GM23338 (cell line): ENCODE results near the gene MRPL27. TPM values are rescaled to one million over a fixed set of nuclear protein-coding genes. Genes with fewer than 3 reads are reported as not detected.
A peak's percentile ranks its signal among the peaks of the same experiment; 100 is the strongest.

Experiments
- ATAC-seq: fragments of 200-7000 bp; cut with Tn5 transposase; 3 replicates; pipeline ENCODE4 v1.9.1; 2020
- DNase-seq: peaks from one replicate; pipeline ENCODE4 v3.0.0-alpha.2; 2015; ENCODE audit warnings: low spot score
- H2AFZ ChIP-seq: fragments of 200-600 bp; sonication (generic); 2 replicates; pipeline ENCODE4 v1.8.0; 2016; ENCODE audit warnings: antibody characterized with exemption, mild to moderate bottlenecking, moderate library complexity
- H3F3A ChIP-seq: fragments of 200-600 bp; sonication (generic); replicated peaks from 2 replicates; pipeline ENCODE4 v1.8.0; 2017; ENCODE audit warnings: antibody characterized with exemption, mixed run types, low read depth
- H3K27ac ChIP-seq: fragments of 200-600 bp; sonication (generic); 2 replicates; pipeline ENCODE4 v1.6.1; 2016; ENCODE audit warnings: low read depth
- H3K27me3 ChIP-seq: fragments of 200-600 bp; sonication (generic); 2 replicates; pipeline ENCODE4 v1.8.0; 2016; ENCODE audit warnings: mild to moderate bottlenecking, mixed run types, moderate library complexity; ENCODE audit not compliant: insufficient read depth
- H3K36me3 ChIP-seq: fragments of 200-600 bp; sonication (generic); 2 replicates; pipeline ENCODE4 v1.8.0; 2016; ENCODE audit warnings: mild to moderate bottlenecking; ENCODE audit not compliant: insufficient read depth
- H3K4me1 ChIP-seq: fragments of 200-600 bp; sonication (generic); 2 replicates; pipeline ENCODE4 v1.8.0; 2016; ENCODE audit warnings: mild to moderate bottlenecking, moderate library complexity; ENCODE audit not compliant: insufficient read depth
- H3K4me2 ChIP-seq: fragments of 200-600 bp; sonication (generic); 2 replicates; pipeline ENCODE4 v1.7.1; 2017; ENCODE audit warnings: mixed run types
- H3K4me3 ChIP-seq: fragments of 200-600 bp; sonication (generic); 2 replicates; pipeline ENCODE4 v1.6.1; 2016; ENCODE audit warnings: mixed run types
- H3K79me2 ChIP-seq: fragments of 200-600 bp; sonication (generic); replicated peaks from 2 replicates; pipeline ENCODE4 v1.8.0; 2017; ENCODE audit warnings: mild to moderate bottlenecking; ENCODE audit not compliant: insufficient read depth
- H3K9me2 ChIP-seq: fragments of 200-600 bp; sonication (generic); 2 replicates; pipeline ENCODE4 v1.8.0; 2017; ENCODE audit not compliant: insufficient read depth
- H4K20me1 ChIP-seq: fragments of 200-600 bp; sonication (generic); replicated peaks from 2 replicates; pipeline ENCODE4 v1.8.0; 2017; ENCODE audit warnings: mild to moderate bottlenecking; ENCODE audit not compliant: insufficient read depth
- H3K27ac Mint-ChIP-seq: 2 replicates; pipeline ENCODE4 v1.8.0; 2020; ENCODE audit warnings: inconsistent platforms, mild to moderate bottlenecking, moderate library complexity, mixed read lengths
- H3K27me3 Mint-ChIP-seq: 3 replicates; pipeline ENCODE4 v1.8.0; 2022; ENCODE audit warnings: low read depth, mild to moderate bottlenecking, moderate library complexity, mixed read lengths, inconsistent platforms; ENCODE audit not compliant: insufficient read depth, poor library complexity
- H3K36me3 Mint-ChIP-seq: 3 replicates; pipeline ENCODE4 v1.8.0; 2021; ENCODE audit warnings: low read depth, mild to moderate bottlenecking, inconsistent platforms, moderate library complexity, mixed read lengths
- H3K4me1 Mint-ChIP-seq: 3 replicates; pipeline ENCODE4 v1.8.0; 2020; ENCODE audit warnings: mild to moderate bottlenecking, inconsistent platforms, mixed read lengths
- H3K4me3 Mint-ChIP-seq: 3 replicates; pipeline ENCODE4 v1.8.0; 2021; ENCODE audit warnings: moderate library complexity, mild to moderate bottlenecking, inconsistent platforms, mixed read lengths
- H3K9me3 Mint-ChIP-seq: 3 replicates; pipeline ENCODE4 v1.8.0; 2020; ENCODE audit warnings: moderate library complexity, mild to moderate bottlenecking, inconsistent platforms, mixed read lengths
- CREB1 ChIP-seq: fragments of 250-450 bp; sonication (Bioruptor Pico); IDR thresholded peaks from 2 replicates; pipeline ENCODE4 v1.5.0; 2020; ENCODE audit warnings: low read depth, mild to moderate bottlenecking, moderate library complexity
- ETS1 ChIP-seq: IDR thresholded peaks from 2 replicates; pipeline ENCODE4 v1.6.1; 2016; ENCODE audit warnings: antibody characterized with exemption
- EZH2 ChIP-seq: fragments of 200-600 bp; sonication (generic); IDR thresholded peaks from one replicate; pipeline ENCODE4 v1.8.0; 2017; ENCODE audit warnings: antibody characterized with exemption, mild to moderate bottlenecking, low read depth; ENCODE audit not compliant: unreplicated experiment
- EZH2phosphoT487 ChIP-seq: fragments of 200-600 bp; sonication (generic); IDR thresholded peaks from one replicate; pipeline ENCODE4 v1.8.1; 2018; ENCODE audit warnings: antibody characterized with exemption; ENCODE audit not compliant: unreplicated experiment
- JUNB ChIP-seq: IDR thresholded peaks from one replicate; pipeline ENCODE4 v1.6.1; 2016; ENCODE audit warnings: antibody characterized with exemption; ENCODE audit not compliant: unreplicated experiment
- NANOG ChIP-seq: IDR thresholded peaks from 2 replicates; pipeline ENCODE4 v1.6.1; 2016; ENCODE audit warnings: antibody characterized with exemption, borderline replicate concordance
- POLR2AphosphoS5 ChIP-seq: IDR thresholded peaks from 2 replicates; pipeline ENCODE4 v1.6.1; 2016; ENCODE audit warnings: antibody characterized with exemption, low read depth
- STAT1 ChIP-seq: IDR thresholded peaks from one replicate; pipeline ENCODE4 v1.6.1; 2016; ENCODE audit warnings: antibody characterized with exemption; ENCODE audit not compliant: unreplicated experiment
- ZNF114 ChIP-seq: fragments of 250-450 bp; sonication (Bioruptor Pico); IDR thresholded peaks from 2 replicates; pipeline ENCODE4 v1.5.0; 2020; ENCODE audit warnings: mild to moderate bottlenecking, moderate library complexity
- ZNF331 ChIP-seq: fragments of 250-450 bp; sonication (Bioruptor Pico); IDR thresholded peaks from 2 replicates; pipeline ENCODE4 v1.5.0; 2020; ENCODE audit warnings: low read depth, mild to moderate bottlenecking, moderate library complexity
- polyA plus RNA-seq: library from polyadenylated mRNA; unstranded; fragments of >200 nt; fragmentation: Nextera tagmentation; extraction: Ambion mirVana; gene quantifications from 2 replicates; pipeline ENCODE4 v1.2.1, GENCODE V29; 2016
- total RNA-seq: library from RNA; depleted of rRNA; stranded (reverse); fragments of >200 nt; shearing (Covaris generic); gene quantifications from 2 replicates; pipeline ENCODE4 v1.2.3, GENCODE V29; 2014
- TF ChIP-seq, protein P1 (sequence below), 2 experiments: fragments of 200-600 bp in 1 of 2; sonication (generic) in 1 of 2; conservative IDR thresholded peaks; 2 replicates each; pipeline versions ENCODE4 v1.5.1 to v1.6.1; 2016 to 2017; ENCODE audit warnings: antibody characterized with exemption in 2 of 2, low read depth in 2 of 2, mild to moderate bottlenecking in 2 of 2, moderate library complexity in 1 of 2
- TF ChIP-seq, protein P2 (sequence below): IDR thresholded peaks from one replicate; pipeline ENCODE4 v1.6.1; 2018; ENCODE audit warnings: antibody characterized with exemption; ENCODE audit not compliant: unreplicated experiment
- TF ChIP-seq, protein P3 (sequence below): fragments of 250-450 bp; sonication (Bioruptor Pico); IDR thresholded peaks from 2 replicates; pipeline ENCODE4 v1.5.0; 2020; ENCODE audit warnings: mild to moderate bottlenecking, moderate library complexity

Gene MRPL27
- total and polyA plus RNA-seq, 2 experiments from 2014 or later = 74.3 to 227 TPM

GRCh38 chr17:50372222-50372757, 694 bp downstream of the MRPL27 start:
- H3K36me3 ChIP-seq = peaks cover 22% of the 10 kb centered on the region; the same call in 1 of the 2 replicates
- peaks cover 9% of the 10 kb centered on the region; the same call in 1 of the 2 replicates for H3K4me1 ChIP-seq
- H3K9me2 ChIP-seq = no peaks in the 10 kb centered on the region
- Mint-ChIP-seq H3K4me1 (peaks cover 13% of the 10 kb centered on the region), H3K27ac (peak overlapping the region; percentile 99), H3K27me3 (peaks cover 11% of the 10 kb centered on the region), H3K4me3 (peak overlapping the region; percentile 97), H3K36me3 (peaks cover 54% of the 10 kb centered on the region), H3K9me3 (no peaks in the 10 kb centered on the region)
- H4K20me1 ChIP-seq = peaks cover 9% of the 10 kb centered on the region
- TF ChIP-seq, protein P1, sequence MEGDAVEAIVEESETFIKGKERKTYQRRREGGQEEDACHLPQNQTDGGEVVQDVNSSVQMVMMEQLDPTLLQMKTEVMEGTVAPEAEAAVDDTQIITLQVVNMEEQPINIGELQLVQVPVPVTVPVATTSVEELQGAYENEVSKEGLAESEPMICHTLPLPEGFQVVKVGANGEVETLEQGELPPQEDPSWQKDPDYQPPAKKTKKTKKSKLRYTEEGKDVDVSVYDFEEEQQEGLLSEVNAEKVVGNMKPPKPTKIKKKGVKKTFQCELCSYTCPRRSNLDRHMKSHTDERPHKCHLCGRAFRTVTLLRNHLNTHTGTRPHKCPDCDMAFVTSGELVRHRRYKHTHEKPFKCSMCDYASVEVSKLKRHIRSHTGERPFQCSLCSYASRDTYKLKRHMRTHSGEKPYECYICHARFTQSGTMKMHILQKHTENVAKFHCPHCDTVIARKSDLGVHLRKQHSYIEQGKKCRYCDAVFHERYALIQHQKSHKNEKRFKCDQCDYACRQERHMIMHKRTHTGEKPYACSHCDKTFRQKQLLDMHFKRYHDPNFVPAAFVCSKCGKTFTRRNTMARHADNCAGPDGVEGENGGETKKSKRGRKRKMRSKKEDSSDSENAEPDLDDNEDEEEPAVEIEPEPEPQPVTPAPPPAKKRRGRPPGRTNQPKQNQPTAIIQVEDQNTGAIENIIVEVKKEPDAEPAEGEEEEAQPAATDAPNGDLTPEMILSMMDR (conservative IDR thresholded peaks at IDR 0.05; ENCODE audit: low read depth in 2 of 2) = no peak
- TF ChIP-seq, protein P2, sequence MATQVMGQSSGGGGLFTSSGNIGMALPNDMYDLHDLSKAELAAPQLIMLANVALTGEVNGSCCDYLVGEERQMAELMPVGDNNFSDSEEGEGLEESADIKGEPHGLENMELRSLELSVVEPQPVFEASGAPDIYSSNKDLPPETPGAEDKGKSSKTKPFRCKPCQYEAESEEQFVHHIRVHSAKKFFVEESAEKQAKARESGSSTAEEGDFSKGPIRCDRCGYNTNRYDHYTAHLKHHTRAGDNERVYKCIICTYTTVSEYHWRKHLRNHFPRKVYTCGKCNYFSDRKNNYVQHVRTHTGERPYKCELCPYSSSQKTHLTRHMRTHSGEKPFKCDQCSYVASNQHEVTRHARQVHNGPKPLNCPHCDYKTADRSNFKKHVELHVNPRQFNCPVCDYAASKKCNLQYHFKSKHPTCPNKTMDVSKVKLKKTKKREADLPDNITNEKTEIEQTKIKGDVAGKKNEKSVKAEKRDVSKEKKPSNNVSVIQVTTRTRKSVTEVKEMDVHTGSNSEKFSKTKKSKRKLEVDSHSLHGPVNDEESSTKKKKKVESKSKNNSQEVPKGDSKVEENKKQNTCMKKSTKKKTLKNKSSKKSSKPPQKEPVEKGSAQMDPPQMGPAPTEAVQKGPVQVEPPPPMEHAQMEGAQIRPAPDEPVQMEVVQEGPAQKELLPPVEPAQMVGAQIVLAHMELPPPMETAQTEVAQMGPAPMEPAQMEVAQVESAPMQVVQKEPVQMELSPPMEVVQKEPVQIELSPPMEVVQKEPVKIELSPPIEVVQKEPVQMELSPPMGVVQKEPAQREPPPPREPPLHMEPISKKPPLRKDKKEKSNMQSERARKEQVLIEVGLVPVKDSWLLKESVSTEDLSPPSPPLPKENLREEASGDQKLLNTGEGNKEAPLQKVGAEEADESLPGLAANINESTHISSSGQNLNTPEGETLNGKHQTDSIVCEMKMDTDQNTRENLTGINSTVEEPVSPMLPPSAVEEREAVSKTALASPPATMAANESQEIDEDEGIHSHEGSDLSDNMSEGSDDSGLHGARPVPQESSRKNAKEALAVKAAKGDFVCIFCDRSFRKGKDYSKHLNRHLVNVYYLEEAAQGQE = no peak
- TF ChIP-seq CREB1 (CRISPR knock-in tag) = no peak
- no peak for TF ChIP-seq EZH2
- no peak for TF ChIP-seq ZNF331 (CRISPR knock-in tag)
- TF ChIP-seq JUNB = no peak
- TF ChIP-seq, protein P3, sequence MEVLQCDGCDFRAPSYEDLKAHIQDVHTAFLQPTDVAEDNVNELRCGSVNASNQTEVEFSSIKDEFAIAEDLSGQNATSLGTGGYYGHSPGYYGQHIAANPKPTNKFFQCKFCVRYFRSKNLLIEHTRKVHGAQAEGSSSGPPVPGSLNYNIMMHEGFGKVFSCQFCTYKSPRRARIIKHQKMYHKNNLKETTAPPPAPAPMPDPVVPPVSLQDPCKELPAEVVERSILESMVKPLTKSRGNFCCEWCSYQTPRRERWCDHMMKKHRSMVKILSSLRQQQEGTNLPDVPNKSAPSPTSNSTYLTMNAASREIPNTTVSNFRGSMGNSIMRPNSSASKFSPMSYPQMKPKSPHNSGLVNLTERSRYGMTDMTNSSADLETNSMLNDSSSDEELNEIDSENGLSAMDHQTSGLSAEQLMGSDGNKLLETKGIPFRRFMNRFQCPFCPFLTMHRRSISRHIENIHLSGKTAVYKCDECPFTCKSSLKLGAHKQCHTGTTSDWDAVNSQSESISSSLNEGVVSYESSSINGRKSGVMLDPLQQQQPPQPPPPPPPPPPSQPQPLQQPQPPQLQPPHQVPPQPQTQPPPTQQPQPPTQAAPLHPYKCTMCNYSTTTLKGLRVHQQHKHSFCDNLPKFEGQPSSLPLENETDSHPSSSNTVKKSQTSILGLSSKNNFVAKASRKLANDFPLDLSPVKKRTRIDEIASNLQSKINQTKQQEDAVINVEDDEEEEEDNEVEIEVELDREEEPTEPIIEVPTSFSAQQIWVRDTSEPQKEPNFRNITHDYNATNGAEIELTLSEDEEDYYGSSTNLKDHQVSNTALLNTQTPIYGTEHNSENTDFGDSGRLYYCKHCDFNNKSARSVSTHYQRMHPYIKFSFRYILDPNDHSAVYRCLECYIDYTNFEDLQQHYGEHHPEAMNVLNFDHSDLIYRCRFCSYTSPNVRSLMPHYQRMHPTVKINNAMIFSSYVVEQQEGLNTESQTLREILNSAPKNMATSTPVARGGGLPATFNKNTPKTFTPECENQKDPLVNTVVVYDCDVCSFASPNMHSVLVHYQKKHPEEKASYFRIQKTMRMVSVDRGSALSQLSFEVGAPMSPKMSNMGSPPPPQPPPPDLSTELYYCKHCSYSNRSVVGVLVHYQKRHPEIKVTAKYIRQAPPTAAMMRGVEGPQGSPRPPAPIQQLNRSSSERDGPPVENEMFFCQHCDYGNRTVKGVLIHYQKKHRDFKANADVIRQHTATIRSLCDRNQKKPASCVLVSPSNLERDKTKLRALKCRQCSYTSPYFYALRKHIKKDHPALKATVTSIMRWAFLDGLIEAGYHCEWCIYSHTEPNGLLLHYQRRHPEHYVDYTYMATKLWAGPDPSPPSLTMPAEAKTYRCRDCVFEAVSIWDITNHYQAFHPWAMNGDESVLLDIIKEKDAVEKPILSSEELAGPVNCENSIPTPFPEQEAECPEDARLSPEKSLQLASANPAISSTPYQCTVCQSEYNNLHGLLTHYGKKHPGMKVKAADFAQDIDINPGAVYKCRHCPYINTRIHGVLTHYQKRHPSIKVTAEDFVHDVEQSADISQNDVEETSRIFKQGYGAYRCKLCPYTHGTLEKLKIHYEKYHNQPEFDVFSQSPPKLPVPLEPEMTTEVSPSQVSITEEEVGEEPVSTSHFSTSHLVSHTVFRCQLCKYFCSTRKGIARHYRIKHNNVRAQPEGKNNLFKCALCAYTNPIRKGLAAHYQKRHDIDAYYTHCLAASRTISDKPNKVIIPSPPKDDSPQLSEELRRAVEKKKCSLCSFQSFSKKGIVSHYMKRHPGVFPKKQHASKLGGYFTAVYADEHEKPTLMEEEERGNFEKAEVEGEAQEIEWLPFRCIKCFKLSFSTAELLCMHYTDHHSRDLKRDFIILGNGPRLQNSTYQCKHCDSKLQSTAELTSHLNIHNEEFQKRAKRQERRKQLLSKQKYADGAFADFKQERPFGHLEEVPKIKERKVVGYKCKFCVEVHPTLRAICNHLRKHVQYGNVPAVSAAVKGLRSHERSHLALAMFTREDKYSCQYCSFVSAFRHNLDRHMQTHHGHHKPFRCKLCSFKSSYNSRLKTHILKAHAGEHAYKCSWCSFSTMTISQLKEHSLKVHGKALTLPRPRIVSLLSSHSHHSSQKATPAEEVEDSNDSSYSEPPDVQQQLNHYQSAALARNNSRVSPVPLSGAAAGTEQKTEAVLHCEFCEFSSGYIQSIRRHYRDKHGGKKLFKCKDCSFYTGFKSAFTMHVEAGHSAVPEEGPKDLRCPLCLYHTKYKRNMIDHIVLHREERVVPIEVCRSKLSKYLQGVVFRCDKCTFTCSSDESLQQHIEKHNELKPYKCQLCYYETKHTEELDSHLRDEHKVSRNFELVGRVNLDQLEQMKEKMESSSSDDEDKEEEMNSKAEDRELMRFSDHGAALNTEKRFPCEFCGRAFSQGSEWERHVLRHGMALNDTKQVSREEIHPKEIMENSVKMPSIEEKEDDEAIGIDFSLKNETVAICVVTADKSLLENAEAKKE = no peak
- no peak for TF ChIP-seq STAT1
- no peak for TF ChIP-seq ETS1
- no peak for TF ChIP-seq NANOG
- no peak for TF ChIP-seq ZNF114 (CRISPR knock-in tag)
- TF ChIP-seq EZH2phosphoT487 = no peak
- no peak for TF ChIP-seq POLR2AphosphoS5
- peaks cover 20% of the 10 kb centered on the region for H3K79me2 ChIP-seq
- peak overlapping the region; percentile 98 for H3K4me2 ChIP-seq
- peak overlapping the region; percentile 73 for H3K4me3 ChIP-seq
- DNase-seq (no peak), ATAC-seq (no peak)
- H3F3A ChIP-seq = no peaks in the 10 kb centered on the region
- H2AFZ ChIP-seq = peak overlapping the region; percentile 95; the same call in 1 of the 2 replicates
- H3K27me3 ChIP-seq = no peaks in the 10 kb centered on the region
- H3K27ac ChIP-seq = peak overlapping the region; percentile 88; the same call in 1 of the 2 replicates
